Skin epidermis (tissue), 12 donors: ENCODE data around the gene PDE2A.
A peak's percentile ranks its signal among the peaks of the same experiment; 100 is the strongest.

Experiments used
- H3K27ac ChIP-seq, 21 experiments: fragments of 200-600 bp; sonication (generic) in 11 of 21; one replicate each; pipeline ENCODE4 v1.5.0; 2020; ENCODE audit warnings: mild to moderate bottlenecking in 3 of 21, inconsistent platforms in 2 of 21, moderate library complexity in 2 of 21
- H3K4me3 ChIP-seq, 7 experiments: fragments of 200-600 bp; sonication (generic) in 2 of 7; one replicate each; pipeline ENCODE4 v1.5.0; 2020; ENCODE audit warnings: inconsistent platforms in 2 of 7, mild to moderate bottlenecking in 2 of 7, moderate library complexity in 1 of 7

The PDE2A gene

DNA sequence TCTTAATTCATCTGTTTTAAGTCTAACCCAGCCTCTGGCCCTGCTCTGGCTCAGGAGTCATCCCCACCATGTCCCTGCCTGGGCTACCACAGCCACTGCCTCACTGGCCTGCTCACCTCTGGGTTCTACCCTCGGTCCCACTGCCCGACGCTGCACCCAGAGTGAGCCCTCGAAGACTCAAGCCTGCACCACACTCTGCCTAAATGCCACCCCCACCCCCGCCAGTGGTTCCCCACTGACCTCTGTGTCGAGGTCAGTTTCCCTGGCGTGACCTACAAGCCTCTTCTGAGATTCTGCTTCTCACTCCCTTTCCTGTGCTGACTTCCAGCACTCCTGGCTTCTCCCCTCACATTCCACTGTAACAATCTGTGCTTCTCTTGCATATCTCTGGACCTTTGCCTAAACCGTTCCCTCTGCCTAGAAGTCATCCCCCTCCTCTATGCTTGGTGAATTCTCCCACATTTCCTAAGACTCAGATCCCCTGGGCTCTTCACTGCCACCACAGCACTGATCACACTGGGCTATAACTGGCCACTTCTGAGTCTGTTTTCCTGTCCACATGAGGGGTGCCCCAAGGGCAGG is 12.5 kb upstream of the PDE2A start:
- Histone ChIP-seq H3K4me3 (no peak overlapping the region), H3K27ac (peak overlapping the region in 17 of 21 experiments; percentile 19 to 82 (median 68))

DNA sequence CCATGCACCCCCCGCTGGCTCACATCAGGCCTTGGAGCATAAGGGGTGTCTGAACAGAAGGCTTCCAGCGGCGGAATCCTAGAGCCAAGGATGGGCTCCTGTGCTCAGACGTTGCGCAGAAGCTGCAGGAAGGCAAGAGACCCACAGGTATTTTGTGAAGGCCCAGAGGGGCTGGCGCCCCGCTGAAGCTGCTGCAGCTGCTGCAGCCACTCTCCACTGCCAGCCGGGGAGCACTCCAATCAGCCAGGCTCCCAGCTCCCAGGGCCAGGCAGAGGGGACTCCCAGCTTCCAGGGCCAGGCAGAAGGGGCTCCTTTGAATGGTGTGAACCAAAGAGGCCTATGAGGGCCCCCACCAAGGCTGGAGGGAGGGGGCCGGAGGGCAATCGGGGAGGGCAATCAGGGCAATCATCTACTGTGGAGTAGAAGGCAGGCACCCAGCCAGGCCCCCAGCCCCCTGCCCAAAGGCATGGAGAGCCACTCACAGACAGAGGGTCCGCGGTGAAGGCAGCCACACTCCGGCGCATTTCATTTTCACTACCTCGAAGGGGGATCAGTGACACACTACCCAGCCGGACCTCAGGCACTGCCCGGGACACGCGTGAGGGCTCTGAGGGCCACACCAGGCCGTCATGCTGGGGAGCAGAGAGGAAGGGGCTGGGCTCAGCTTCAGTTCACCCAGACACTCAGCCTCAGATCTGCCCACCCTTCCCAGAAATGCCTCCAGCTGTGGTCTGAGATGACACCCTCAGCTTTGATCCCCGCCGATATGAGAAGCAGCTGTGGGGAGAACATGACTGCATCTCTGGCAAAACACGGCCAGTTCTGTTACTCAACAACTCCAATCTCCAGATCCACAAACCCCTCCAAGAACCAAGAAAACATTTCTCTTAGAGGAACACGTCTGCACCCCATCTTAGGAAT is 11.6 kb upstream of the PDE2A start:
- H3K27ac ChIP-seq, result peak overlapping the region in 20 of 21 experiments; percentile 42 to 82 (median 70)

DNA sequence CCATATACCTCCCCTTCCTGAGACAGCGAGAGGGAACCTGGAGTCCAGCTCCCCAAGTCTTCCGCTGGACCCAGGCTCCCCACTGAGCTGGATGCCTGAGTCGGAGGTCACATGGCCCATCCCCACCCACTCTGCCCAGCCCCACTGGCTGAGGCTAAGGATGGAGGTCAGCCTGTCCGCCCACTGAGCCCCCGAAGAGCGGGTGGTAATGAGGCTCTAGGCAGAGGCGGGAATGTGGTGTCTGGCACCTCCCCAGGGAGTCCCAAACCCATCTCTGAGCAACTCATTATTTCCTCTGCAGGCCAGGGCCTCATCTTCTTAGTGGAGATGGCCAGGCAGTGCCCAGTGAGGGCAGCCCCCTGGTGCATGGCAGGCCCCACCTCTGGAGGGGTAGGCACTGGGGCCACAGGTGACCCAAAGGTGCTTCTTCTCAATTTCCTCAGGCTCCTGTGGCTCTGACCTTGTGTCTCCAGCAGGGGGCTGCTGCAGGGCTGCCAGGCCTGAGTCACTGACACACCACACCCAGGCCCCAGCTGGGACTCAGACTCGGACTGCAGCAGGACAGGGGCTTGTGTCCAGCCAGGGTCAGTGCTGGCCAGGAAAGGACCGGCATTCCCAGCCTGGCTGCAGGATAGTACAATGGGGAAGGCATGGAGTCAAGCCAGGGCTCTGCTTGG is 10.2 kb upstream of the PDE2A start:
- Histone ChIP-seq H3K27ac (peak overlapping the region in 13 of 21 experiments; percentile 5 to 82 (median 76)), H3K4me3 (no peak overlapping the region)

More for the DNA sequence above, 11.6 kb upstream of the PDE2A start:
- no peak overlapping the region for H3K4me3 ChIP-seq

DNA sequence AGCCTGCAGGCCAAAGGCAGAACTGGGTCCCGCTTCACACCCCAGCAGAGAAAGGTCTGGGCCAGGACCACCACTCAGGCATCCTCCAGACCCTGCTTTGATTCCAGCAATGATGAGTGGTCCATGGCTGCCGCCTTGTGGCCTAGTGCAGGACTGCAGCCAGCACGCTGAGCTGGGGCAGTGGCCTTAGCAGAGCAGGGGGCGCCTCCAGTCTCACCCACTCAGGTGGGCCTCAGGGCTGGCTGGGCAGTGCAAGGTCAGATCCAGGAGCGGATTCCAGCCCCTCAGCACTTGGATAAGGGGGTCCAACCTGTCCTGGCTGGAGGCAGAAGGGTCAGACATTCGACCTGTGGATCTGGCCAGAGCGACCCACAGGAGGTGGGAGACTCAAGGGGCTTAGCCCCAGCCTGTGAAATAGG is 9.6 kb upstream of the PDE2A start:
- no peak overlapping the region for H3K4me3 ChIP-seq
- peak overlapping the region in 3 of 21 experiments; percentile 5 to 82 (median 75) for H3K27ac ChIP-seq

DNA sequence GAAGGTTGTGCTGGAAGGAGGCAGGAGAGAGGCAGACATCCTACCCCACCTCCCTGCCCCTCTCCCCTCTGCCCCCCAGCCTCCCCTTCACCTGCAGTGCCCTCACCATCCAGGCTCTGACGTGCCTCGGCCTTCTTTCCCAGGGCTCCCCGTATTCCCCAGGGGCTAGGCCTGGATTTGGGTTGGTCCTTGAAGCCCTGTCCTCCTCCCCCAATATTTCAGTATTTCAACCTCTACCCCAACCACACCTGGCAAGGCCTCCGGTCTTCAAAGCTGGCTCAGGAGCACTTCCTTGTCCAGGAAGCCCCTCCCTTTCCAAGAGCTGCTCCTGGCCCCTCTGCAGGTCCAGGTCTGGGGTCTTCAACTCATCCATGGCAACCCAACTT is 8.6 kb upstream of the PDE2A start:
- H3K4me3 ChIP-seq, result no peak overlapping the region
- H3K27ac ChIP-seq, result no peak overlapping the region

DNA sequence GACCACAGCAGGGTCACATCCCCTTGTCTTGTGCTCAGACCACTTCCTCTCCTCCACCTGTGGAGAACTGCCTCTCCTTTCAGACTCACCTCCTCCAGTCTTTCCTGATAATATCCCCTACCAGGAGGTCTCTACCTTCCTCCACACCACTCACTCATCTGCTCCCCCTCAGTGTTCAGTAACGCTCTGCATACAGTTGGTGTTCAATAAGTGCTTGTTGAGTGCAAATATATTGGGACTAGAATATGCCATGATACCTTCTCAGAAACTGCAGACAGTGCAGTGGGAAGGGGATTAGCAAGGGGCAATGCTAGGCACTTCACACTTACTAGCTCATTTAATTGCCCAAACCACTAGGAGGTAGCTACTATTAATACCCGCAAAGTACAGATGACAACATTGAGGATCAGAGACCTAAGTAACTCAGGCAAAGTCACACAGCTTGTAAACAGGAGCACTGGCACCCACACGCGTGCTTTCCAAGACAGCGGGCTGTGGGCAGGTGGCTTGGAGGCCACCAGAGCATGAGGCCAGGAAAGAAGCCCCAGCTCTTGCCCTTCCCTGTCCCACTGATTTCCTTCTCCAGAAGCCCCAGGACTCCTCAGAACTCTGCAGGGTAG is 8.1 kb upstream of the PDE2A start:
- no peak overlapping the region for H3K4me3 ChIP-seq
- H3K27ac ChIP-seq, result no peak overlapping the region

DNA sequence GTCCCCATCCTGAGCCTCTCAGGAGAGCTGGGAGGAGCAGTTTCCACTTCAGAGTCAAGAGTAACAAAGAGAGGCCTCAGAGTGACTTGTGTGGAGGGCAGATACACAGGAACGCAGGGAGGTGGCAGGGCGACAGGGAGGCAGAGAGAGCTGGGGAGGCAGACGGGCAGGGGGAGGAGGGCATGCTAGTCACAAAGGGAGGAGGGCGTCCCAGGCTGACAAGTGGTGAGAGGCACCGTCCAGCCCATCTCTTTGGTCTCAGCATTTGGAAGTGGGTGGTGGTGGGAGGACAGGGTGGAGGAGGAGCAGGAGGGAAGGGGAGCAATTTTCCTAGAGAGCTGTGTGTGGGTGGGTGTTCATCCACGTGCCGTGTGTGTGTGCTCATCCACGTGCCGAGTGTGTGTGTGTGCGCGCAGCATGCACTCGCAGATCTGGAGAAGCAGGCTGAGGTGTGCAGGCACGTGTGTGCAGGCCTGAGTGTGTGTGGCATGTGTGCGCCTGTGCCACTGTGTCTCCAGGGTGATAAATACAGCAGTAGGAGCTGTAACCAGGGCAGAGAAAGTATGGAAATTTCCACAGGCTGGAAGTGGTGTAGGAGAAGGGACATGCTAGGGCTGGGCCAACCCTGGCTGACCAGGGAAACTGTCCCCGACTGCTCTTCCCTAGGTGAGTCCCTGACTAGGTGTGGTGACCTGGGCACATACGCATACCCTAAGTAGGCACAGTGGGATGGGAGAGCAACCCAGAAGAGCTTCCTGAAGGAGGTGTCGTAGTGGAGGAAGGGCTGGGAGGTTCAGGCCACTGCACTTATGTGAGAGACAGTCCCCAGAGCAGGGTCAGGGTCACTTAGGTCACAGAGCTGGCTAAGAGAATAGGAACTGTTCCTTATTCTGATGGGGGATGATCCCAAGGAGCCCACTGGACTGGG is 7.3 kb upstream of the PDE2A start:
- no peak overlapping the region for H3K4me3 ChIP-seq
- H3K27ac ChIP-seq, result no peak overlapping the region

DNA sequence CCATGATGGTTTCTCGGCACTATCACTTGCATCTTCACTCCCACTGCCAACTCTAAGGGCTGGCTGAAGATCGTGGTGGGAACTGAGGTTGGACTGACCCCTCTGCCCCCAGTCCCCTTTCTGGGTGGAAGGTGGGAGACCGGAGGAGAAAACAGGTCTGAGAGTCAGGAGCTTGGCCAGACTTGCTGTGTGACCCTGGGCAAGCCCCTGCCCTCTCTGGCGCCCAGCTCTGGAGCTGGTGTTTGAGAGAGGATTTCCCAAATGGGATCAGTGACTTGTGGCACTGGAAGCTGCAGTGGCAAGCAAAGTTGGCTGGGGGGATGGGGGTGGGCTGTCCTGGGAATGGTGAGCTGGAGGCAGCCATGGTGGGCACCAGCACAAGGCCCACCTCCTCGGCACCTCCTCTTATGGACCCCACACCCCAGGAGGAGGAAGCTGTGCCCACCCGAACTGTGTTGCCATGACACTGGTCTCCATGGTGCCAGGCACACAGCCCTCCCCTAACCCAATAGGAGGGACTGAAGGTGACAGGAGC is 6.5 kb upstream of the PDE2A start:
- H3K27ac ChIP-seq, result no peak overlapping the region
- no peak overlapping the region for H3K4me3 ChIP-seq

DNA sequence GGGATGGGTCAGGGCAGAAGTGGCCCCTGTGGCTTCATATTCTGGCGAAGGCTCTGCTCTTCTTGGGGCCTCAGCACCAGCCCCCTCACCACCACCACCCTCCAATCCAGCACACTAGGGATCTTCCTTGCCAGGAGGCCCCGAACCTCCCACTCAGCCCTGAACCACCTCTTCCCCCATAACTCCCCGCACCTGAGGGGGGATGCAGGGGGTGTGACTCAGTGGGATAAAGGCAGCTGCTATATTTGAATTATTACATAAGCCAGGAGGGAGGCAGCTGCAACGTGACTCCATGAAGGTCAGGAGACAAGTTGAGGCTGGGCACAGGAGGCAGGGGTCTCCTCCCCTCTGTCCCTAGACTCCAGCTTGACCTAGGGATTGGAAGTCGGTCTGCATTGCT is 5.6 kb upstream of the PDE2A start:
- H3K4me3 ChIP-seq, result no peak overlapping the region
- H3K27ac ChIP-seq, result no peak overlapping the region

DNA sequence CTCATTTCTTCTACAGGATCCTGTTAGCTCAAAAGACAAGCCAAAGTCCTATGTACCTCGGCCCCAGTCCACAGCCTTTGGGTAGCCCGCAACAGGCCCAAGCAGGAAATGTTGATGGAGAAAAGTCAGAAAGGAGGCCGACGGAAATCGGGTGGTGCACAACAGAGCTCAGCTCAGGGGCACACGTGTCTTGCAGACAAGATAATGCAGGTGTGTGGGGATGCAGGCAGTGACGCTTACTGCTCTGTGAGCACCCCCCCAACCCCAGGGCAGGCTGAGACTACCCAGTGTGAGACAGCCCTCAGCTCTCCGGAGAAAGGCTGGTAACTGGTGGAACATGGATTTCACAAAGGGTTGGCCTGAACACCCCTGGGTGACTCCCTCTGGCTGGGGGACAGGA is 4.3 kb upstream of the PDE2A start:
- no peak overlapping the region for H3K4me3 ChIP-seq
- H3K27ac ChIP-seq, result no peak overlapping the region

DNA sequence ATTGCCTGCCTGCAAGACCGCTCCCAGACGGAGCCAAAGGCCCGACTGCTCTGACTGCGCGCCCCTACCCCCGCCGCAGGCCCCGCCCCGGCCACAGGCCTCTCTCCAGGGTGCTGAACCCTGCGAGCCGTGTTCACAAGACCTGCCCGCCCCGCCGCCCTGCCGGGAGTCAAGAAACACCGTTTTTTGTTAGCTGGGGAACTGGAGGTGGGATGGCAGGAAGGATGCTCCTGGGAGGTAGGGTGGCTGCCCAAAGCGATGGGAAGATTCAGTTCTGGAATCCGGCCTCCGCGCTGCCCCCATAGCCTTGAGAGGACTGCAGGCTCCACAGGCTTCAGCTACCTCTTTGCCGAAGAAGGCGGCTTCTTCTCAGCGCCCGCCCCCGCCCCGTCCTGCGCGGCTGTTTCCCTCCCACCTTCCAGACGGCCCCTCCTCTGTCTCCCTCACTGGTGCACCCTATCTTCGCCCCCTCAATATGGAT is 2.7 kb upstream of the PDE2A start:
- Histone ChIP-seq H3K27ac (no peak overlapping the region), H3K4me3 (no peak overlapping the region)

DNA sequence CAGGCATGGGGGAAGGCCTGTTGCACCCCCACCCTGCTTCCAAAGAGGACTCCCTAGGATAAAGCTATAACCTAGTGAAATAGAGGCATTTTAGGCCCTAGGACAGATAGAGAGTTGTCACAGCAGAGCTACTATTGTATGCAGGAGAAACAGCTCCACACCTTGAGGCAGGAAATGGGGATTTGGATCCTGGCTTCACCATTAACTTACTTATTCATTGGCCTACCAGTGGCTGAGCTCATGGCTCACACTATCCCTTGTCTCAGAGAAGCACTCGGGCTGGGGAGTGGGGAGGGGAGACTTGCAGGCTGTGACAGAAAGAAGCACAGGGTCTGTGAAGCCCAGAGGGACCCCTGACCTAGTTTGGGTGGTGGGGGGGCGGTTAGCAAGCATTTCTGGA is 999 bp upstream of the PDE2A start:
- H3K27ac ChIP-seq, result no peak overlapping the region
- H3K4me3 ChIP-seq, result no peak overlapping the region

DNA sequence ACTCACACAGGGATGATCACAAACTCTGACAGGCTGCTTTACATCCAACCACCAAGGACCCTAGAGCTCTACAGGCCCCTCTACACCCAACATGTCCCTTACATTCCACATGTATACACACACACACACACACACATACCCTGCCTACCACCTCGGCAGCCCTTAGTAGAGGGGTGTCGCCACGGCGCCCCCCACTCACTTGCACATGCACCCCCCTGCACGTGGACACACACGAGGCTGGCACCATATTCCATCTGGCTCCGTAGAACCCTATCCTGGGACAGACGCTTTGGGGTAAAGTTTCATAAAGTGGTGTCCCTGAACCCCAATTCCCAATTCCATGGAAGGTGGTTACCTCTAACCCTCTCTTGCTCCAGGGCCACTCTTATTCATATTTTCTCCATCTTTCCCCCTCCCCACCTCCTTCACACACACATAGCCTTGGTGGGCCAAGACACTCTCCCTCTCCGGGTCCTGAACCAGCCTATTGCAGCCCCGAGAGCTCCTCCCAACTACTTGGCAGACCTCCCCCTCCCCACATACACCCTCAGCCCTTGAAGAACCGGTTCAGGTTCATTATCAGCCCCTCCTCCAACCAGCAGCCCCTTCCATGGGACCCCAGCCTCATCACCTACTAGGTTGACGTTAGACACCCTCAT is 809 bp downstream of the PDE2A start:
- H3K4me3 ChIP-seq, result no peak overlapping the region
- no peak overlapping the region for H3K27ac ChIP-seq

DNA sequence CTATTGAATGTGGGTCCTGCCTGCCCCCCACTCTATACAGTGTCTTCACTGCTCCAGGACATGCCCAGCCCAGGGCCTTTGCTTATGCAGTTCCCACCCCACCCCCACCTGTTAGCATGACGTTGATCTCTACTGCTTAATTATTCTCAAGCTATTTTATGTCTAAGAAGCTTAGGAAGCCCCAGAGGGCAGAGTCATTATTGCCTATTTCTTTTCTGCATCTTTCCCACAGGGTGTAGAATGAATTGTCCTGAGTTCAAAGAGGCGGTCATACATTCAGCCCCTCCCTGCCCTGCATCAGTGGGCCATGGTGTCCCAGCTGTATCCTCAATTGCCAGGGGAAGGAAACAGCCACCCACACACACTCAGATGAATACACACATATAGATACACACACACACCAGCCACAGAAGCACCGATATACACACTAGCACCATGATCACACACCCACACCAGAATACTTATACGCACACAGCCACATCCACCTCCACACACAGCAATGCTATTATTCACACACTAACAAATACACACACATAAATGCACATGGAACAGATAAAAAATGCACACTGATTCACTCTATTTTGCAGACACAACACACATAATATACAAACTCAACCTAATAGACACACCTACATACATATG is 1.5 kb downstream of the PDE2A start:
- Histone ChIP-seq H3K4me3 (no peak overlapping the region), H3K27ac (no peak overlapping the region)

DNA sequence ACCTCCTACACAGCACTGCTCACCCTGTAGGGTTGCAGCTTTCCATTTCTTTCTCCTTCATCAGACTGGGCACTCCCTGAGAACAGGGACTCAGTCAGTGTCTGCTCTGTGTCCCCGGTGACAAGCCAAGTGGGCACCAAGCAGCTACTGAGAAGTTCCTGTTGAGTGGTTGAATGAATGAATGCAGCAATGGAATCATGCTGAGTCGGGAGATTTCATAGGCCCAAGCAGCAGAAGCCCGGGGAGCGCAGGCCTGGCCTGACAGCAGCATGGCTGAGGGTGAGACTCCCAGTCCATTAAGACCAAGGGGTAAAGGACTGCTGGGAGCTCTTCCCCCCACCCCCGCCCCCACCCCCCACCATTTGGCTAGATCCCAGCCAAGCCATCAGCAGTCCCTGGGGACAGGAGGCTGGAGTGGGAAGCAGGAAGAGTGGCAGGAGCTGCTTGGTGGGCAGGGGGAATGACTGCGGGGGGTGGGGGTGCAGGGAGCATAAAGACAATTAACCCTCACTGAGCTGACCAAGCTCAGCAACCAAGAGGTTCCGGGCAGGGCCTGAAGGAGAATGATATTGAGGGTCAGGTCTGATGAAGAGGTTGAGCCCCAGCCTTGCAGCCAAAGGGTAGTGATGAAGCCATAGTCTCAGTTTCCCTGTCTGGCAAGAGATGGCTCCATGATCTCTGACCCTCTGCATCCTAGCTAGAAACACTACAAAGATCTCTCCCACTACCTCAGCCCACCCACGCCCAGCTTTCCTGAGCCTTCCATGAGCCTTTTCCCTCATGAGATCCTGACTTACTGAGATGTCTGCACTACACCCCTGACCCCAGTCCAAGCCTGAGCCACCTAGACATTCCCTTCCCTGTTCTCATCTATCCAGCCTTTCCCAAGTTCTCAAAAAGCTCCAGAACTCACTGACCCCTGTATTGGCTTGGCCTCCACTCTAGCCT is 2.8 kb downstream of the PDE2A start:
- no peak overlapping the region for H3K27ac ChIP-seq
- no peak overlapping the region for H3K4me3 ChIP-seq

DNA sequence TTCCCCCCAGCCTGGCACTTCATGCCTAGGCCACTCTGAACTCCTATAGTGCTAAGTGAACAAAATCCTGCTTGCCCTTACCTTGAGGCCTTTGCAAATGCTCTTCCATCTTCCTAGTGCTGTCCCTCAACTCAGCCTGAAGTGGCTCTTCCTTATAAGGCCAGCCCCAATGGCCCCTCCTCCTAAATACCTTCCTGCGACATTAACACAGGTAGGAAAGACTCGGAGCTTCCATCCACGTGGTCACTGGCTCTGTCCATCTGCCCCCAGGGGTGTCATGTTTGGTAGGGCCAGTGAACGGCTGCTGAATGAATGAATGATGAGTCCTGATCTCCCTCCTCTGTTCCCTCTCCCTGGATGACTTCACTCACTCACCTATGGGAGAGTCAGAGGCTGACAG is 4.2 kb downstream of the PDE2A start:
- Histone ChIP-seq H3K4me3 (no peak overlapping the region), H3K27ac (no peak overlapping the region)

DNA sequence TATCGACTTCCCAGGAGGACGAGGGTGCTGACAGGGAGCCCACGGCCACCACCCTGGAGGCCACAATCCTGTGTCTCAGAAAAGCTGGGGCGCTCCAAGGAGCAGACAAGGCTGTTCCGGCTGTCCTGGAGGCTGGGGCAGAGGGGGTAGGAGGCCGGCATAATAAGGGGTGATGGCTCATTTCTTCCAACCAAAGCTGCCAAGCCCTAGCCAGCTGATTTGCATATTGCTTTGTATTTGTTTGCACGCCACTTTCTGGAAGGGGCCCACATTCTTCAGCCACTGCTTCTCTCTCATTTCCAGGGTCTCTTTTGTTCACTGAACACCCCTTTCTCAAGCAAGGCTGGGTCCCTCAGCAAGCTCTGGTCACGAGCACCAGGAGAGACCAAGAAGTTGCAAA is 4.7 kb downstream of the PDE2A start:
- Histone ChIP-seq H3K4me3 (no peak overlapping the region), H3K27ac (no peak overlapping the region)
